ENCODE measurements around the gene CCL18.
"Not testable (repeated sequence)": the region's sequence is repeated elsewhere in the genome, so short reads cannot be mapped to it uniquely, and the experiment has no call there.

The CCL18 gene

GRCh38 chr17:36104701-36105181, 40.7 kb downstream of the CCL18 start:
- DNase-seq (ENCODE audit: low read depth), result no peak

GRCh38 chr17:36105781-36106492, 41.9 kb downstream of the CCL18 start:
- no peak for DNase-seq (ENCODE audit: low read depth)

- no peak for DNase-seq (ENCODE audit: low read depth)
These were observed 42.4 kb downstream of the CCL18 start for GRCh38 chr17:36106493-36106835.

- DNase-seq (ENCODE audit: low read depth), result no peak
These were observed 43.6 kb downstream of the CCL18 start for GRCh38 chr17:36107660-36108059.

GRCh38 chr17:36108265-36108664, 44.2 kb downstream of the CCL18 start:
- not testable (repeated sequence) for DNase-seq (ENCODE audit: low read depth)

- no peak for DNase-seq (ENCODE audit: low read depth)
These were observed 47.0 kb downstream of the CCL18 start for GRCh38 chr17:36111068-36111490.

GRCh38 chr17:36112572-36112971, 48.5 kb downstream of the CCL18 start:
- no peak for DNase-seq (ENCODE audit: low read depth)

GRCh38 chr17:36113131-36113530, 49.1 kb downstream of the CCL18 start:
- not testable (repeated sequence) for DNase-seq (ENCODE audit: low read depth)

- not testable (repeated sequence) for DNase-seq (ENCODE audit: low read depth)
These were observed 51.0 kb downstream of the CCL18 start for GRCh38 chr17:36114971-36115648.

GRCh38 chr17:36115649-36115977, 51.5 kb downstream of the CCL18 start:
- DNase-seq (ENCODE audit: low read depth), result not testable (repeated sequence)

- DNase-seq (ENCODE audit: low read depth), result no peak
These were observed 53.7 kb downstream of the CCL18 start for GRCh38 chr17:36117505-36118382.

GRCh38 chr17:36118477-36119353, 54.6 kb downstream of the CCL18 start:
- no peak for DNase-seq (ENCODE audit: low read depth)

- DNase-seq (ENCODE audit: low read depth), result no peak
These were observed 56.1 kb downstream of the CCL18 start for GRCh38 chr17:36120221-36120620.

- DNase-seq (ENCODE audit: low read depth), result not testable (repeated sequence)
These were observed 57.0 kb downstream of the CCL18 start for GRCh38 chr17:36121099-36121498.

Data from stimulated activated CD8-positive, alpha-beta memory T cell treated with anti-CD3 and anti-CD28 coated beads, Interleukin-7, amount 100 ng/mL, for 24 hours (primary cell).